ENCODE measurements around the gene GDPD1.

DNA sequence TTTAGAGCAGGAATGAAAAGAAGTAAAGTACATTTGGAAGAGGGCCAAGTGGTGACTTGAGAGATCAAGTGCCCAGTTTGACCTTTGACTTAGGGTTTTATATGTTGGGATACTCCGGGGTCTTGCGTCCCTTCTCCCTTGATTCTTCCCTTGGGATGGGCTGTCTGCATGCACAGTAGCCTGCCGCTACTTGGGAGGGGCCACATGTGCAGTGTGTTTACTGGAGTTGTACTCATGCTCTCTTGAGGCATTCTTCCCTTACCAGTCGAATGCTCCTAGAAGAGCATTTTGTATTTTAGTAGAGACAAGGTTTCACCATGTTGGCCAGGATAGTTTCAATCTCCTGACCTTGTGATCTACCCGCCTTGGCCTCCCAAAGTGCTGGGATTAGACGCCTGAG is 23.8 kb downstream of the GDPD1 start:
- TF ChIP-seq, protein P1, sequence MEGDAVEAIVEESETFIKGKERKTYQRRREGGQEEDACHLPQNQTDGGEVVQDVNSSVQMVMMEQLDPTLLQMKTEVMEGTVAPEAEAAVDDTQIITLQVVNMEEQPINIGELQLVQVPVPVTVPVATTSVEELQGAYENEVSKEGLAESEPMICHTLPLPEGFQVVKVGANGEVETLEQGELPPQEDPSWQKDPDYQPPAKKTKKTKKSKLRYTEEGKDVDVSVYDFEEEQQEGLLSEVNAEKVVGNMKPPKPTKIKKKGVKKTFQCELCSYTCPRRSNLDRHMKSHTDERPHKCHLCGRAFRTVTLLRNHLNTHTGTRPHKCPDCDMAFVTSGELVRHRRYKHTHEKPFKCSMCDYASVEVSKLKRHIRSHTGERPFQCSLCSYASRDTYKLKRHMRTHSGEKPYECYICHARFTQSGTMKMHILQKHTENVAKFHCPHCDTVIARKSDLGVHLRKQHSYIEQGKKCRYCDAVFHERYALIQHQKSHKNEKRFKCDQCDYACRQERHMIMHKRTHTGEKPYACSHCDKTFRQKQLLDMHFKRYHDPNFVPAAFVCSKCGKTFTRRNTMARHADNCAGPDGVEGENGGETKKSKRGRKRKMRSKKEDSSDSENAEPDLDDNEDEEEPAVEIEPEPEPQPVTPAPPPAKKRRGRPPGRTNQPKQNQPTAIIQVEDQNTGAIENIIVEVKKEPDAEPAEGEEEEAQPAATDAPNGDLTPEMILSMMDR (IDR thresholded peaks at IDR 0.05; ENCODE audit: low read depth, low read length): no peak
- TF ChIP-seq EZH2phosphoT487 (IDR thresholded peaks at IDR 0.05; ENCODE audit: low read depth): no peak

Data from OCI-LY3 (cell line).